Karpas-422 (cell line): ENCODE data around the gene LIMS3. TPM values are rescaled to one million over a fixed set of nuclear protein-coding genes. Genes with fewer than 3 reads are reported as not detected.
"Not testable (repeated sequence)": the region's sequence is repeated elsewhere in the genome, so short reads cannot be mapped to it uniquely, and the experiment has no call there.

Source experiments
- DNase-seq: peaks from one replicate; pipeline ENCODE4 v3.0.0-alpha.2; 2015
- H2AFZ ChIP-seq: fragments of 200-600 bp; sonication (generic); 2 replicates; pipeline ENCODE4 v1.6.1; 2014; ENCODE audit warnings: antibody characterized with exemption, low read length, mixed read lengths
- H3K27ac ChIP-seq: fragments of 200-600 bp; sonication (generic); 2 replicates; pipeline ENCODE4 v1.5.1; 2014; ENCODE audit warnings: mild to moderate bottlenecking, low read length, moderate library complexity
- H3K27me3 ChIP-seq: fragments of 200-600 bp; sonication (generic); 2 replicates; pipeline ENCODE4 v1.6.1; 2014; ENCODE audit warnings: low read length, mixed read lengths
- H3K36me3 ChIP-seq: fragments of 200-600 bp; sonication (generic); 2 replicates; pipeline ENCODE4 v1.6.1; 2014; ENCODE audit warnings: low read length, mixed read lengths; ENCODE audit not compliant: insufficient read depth
- H3K4me1 ChIP-seq: fragments of 200-600 bp; sonication (generic); 2 replicates; pipeline ENCODE4 v1.6.1; 2014; ENCODE audit warnings: mild to moderate bottlenecking, low read length, mixed read lengths
- H3K4me2 ChIP-seq: fragments of 200-600 bp; sonication (generic); 2 replicates; pipeline ENCODE4 v1.6.1; 2014; ENCODE audit warnings: low read length, low read depth, mild to moderate bottlenecking; ENCODE audit not compliant: poor library complexity, severe bottlenecking
- H3K4me3 ChIP-seq: fragments of 200-600 bp; sonication (generic); 2 replicates; pipeline ENCODE4 v1.5.1; 2014; ENCODE audit warnings: mild to moderate bottlenecking, antibody characterized with exemption, low read length, mixed read lengths
- H3K79me2 ChIP-seq: fragments of 200-600 bp; sonication (generic); 2 replicates; pipeline ENCODE4 v1.6.1; 2014; ENCODE audit warnings: mild to moderate bottlenecking, low read length, mixed read lengths
- H3K9ac ChIP-seq: fragments of 200-600 bp; sonication (generic); 2 replicates; pipeline ENCODE4 v1.6.0; 2014; ENCODE audit warnings: low read length
- H3K9me2 ChIP-seq: fragments of 200-600 bp; sonication (generic), shearing (Covaris generic); replicated peaks from 2 replicates; pipeline ENCODE4 v1.6.0; 2014; ENCODE audit warnings: mild to moderate bottlenecking, low read length, moderate library complexity; ENCODE audit not compliant: insufficient read depth
- H3K9me3 ChIP-seq: fragments of 300-700, 200-600 bp; sonication (generic); 2 replicates; pipeline ENCODE4 v1.6.1; 2014; ENCODE audit warnings: low read length, mixed read lengths
- H4K20me1 ChIP-seq: fragments of 200-600 bp; sonication (generic); 2 replicates; pipeline ENCODE4 v1.6.1; 2014; ENCODE audit warnings: mild to moderate bottlenecking, antibody characterized with exemption, low read length, low read depth; ENCODE audit not compliant: insufficient read depth
- total RNA-seq: library from RNA; depleted of rRNA; stranded (reverse); fragments of >200 nt; shearing (Covaris generic); gene quantifications from 2 replicates; pipeline ENCODE4 v1.2.3, GENCODE V29; 2014; ENCODE audit warnings: low replicate concordance; rRNA removed

Gene LIMS3, protein sequence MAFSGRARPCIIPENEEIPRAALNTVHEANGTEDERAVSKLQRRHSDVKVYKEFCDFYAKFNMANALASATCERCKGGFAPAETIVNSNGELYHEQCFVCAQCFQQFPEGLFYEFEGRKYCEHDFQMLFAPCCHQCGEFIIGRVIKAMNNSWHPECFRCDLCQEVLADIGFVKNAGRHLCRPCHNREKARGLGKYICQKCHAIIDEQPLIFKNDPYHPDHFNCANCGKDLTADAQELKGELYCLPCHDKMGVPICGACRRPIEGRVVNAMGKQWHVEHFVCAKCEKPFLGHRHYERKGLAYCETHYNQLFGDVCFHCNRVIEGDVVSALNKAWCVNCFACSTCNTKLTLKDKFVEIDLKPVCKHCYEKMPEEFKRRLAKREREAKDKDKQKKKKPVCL
- total RNA-seq, result 0.26 and 0.40 TPM in 2 replicates

DNA sequence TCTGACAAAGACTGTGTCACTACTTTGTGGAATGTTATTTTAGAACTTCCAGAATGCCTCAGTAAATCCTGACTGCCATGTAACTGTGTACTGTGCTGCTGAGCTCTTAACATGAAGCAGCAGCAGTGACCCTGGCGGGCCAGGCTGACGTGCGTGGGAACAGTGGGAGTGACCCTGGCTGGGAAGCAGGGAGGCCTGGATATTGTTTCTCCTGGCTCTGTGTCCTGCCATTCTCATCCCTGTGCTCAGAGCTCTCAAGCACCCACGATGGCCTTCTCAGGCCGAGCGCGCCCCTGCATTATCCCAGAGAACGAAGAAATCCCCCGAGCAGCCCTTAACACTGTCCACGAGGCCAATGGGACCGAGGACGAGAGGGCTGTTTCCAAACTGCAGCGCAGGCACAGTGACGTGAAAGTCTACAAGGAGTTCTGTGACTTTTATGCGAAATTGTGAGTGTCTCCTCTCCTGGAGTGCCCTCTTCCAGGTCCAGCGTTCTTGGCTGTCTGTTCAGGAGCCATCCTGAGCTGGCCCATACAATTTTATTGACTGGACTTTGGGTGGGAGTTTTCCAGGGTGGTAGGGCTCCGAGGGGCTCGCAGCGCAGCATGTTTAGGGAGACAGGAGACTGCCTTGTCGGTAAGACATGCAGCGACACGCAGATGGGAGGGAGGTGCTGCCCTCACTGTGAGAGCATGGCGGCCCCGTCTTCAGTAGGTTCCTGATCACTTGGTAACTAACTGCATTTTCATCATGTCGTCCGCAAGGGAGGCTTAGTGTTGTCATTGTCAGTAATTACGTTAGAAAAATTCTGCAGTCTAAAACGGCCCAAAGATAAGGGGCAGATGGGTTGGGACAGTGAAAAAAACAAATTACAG lies at the start of gene LIMS3:
Gene LIMS3, plus strand, starts transcription at position 227 of the 875 bp plus-strand sequence. Its CDS starts 41 bp downstream, at position 268.
- not testable (repeated sequence) for H3K36me3 ChIP-seq, H2AFZ ChIP-seq, H3K9me2 ChIP-seq, H3K4me3 ChIP-seq, H3K79me2 ChIP-seq, H3K4me1 ChIP-seq, H4K20me1 ChIP-seq, H3K27me3 ChIP-seq, H3K4me2 ChIP-seq, H3K9me3 ChIP-seq, DNase-seq, H3K9ac ChIP-seq, H3K27ac ChIP-seq

GRCh38 chr2:109871129-109871751 lies 27.2 kb upstream of the LIMS3 start:
- H3K9ac ChIP-seq, H3K4me2 ChIP-seq: not testable (repeated sequence)

GRCh38 chr2:109876625-109877024 lies 21.9 kb upstream of the LIMS3 start:
- not testable (repeated sequence) for H3K4me1 ChIP-seq, H2AFZ ChIP-seq, H3K27ac ChIP-seq, DNase-seq, H3K79me2 ChIP-seq, H3K4me3 ChIP-seq, H3K9me2 ChIP-seq, H3K4me2 ChIP-seq, H3K9me3 ChIP-seq, H4K20me1 ChIP-seq, H3K36me3 ChIP-seq, H3K27me3 ChIP-seq, H3K9ac ChIP-seq

More at GRCh38 chr2:109871129-109871751, 27.2 kb upstream of the LIMS3 start:
- H2AFZ ChIP-seq, H4K20me1 ChIP-seq, DNase-seq, H3K27ac ChIP-seq, H3K9me2 ChIP-seq, H3K27me3 ChIP-seq, H3K4me1 ChIP-seq, H3K79me2 ChIP-seq, H3K36me3 ChIP-seq, H3K9me3 ChIP-seq, H3K4me3 ChIP-seq: not testable (repeated sequence)

- not testable (repeated sequence) for DNase-seq, H3K9ac ChIP-seq, H3K36me3 ChIP-seq, H3K9me3 ChIP-seq, H3K79me2 ChIP-seq, H3K4me3 ChIP-seq, H3K4me1 ChIP-seq, H3K27ac ChIP-seq, H3K27me3 ChIP-seq, H2AFZ ChIP-seq, H4K20me1 ChIP-seq, H3K9me2 ChIP-seq, H3K4me2 ChIP-seq
Observed at GRCh38 chr2:109882112-109882511, 16.4 kb upstream of the LIMS3 start.

DNA sequence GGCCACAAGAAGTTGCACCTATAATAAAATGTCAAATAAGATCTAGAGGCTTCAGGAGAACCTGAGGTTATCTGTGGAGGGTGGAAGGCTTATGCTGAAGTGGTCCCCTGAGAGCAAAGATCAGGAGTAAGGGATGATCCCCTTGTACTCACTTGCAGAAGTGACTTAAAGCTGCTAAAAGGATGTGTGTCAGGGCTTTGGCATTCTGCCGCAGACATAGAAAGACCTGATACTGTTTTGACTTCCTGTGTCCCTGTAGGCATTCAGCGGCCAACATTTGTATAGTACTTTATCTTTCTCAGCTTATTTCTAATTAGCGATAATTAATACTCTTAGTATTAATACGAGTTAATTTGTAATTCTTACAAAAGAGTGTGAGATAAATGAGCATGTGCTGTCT lies 10.1 kb upstream of the LIMS3 start:
- not testable (repeated sequence) for H3K9me2 ChIP-seq, H3K9me3 ChIP-seq, H3K27me3 ChIP-seq, H4K20me1 ChIP-seq, H3K27ac ChIP-seq, H3K4me2 ChIP-seq, H3K9ac ChIP-seq, H3K36me3 ChIP-seq, DNase-seq, H2AFZ ChIP-seq, H3K79me2 ChIP-seq, H3K4me1 ChIP-seq, H3K4me3 ChIP-seq

DNA sequence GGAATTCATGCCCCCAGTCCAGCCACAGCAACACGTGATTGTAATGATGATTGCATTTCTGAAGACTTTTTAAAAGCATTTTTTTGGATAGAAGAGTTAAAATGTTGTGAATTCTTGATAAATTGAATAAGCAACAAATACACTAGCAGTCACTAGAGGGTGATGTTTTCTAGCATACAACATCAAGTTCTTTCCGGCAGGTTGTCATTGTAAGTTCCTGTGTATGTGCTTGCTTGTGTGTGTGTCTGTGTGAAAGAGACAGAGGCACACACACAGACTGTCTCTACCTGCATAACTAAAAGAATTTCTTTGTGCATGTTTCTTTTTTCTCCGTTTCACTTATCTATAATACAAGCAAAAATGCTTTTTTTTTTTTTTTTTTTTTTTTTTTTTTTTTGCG lies 8.6 kb upstream of the LIMS3 start:
- not testable (repeated sequence) for H4K20me1 ChIP-seq, H3K27ac ChIP-seq, H2AFZ ChIP-seq, H3K9ac ChIP-seq, H3K9me3 ChIP-seq, H3K4me3 ChIP-seq, H3K4me2 ChIP-seq, H3K36me3 ChIP-seq, H3K4me1 ChIP-seq, DNase-seq, H3K79me2 ChIP-seq, H3K9me2 ChIP-seq, H3K27me3 ChIP-seq

DNA sequence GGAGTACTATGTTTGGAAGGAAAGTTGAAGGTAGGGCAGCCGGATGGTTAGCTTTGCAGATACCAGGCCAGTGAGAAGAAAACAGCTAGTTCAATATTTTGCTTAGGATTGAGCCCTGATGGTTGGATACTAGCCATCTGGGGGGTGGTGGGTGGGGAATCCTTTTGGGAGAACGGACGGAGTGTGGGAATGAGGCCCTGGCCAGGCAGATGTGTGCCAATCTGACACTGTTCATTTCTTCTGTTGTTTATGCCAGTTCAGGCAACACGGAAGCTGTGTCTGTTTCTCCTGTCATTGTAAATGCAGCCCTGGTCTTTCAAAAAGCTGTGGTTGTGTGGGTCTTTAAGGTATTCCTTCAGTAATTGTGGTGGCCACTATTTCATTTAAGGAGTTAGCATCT lies 7.5 kb upstream of the LIMS3 start:
- not testable (repeated sequence) for H3K9ac ChIP-seq, H3K27ac ChIP-seq, H3K27me3 ChIP-seq, H3K9me2 ChIP-seq, H2AFZ ChIP-seq, H4K20me1 ChIP-seq, H3K36me3 ChIP-seq, H3K4me3 ChIP-seq, H3K9me3 ChIP-seq, DNase-seq, H3K4me1 ChIP-seq, H3K79me2 ChIP-seq, H3K4me2 ChIP-seq

DNA sequence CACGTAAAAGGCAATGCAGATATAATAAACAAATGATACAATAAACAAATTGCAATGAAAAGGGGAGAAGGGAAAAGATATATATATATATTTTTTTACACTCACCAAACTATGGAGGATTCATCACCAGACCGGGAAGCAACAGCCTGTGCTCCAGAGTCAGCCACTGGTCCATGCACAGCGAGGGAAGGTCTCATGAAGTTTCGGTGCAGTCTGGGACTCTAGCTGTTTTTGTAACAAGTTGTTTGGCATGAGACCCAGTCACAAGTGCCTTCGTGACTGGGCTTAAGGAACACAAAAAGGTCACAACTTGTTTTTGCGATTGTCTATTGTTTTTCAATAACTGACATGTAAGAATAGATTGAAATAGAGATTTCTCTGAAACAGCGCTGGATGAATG lies 4.8 kb upstream of the LIMS3 start:
- not testable (repeated sequence) for H3K4me1 ChIP-seq, H3K79me2 ChIP-seq, DNase-seq, H3K9ac ChIP-seq, H3K27me3 ChIP-seq, H3K27ac ChIP-seq, H4K20me1 ChIP-seq, H3K36me3 ChIP-seq, H3K9me3 ChIP-seq, H3K9me2 ChIP-seq, H3K4me2 ChIP-seq, H3K4me3 ChIP-seq, H2AFZ ChIP-seq
